ENCODE data around the gene SEC24D.

DNA sequence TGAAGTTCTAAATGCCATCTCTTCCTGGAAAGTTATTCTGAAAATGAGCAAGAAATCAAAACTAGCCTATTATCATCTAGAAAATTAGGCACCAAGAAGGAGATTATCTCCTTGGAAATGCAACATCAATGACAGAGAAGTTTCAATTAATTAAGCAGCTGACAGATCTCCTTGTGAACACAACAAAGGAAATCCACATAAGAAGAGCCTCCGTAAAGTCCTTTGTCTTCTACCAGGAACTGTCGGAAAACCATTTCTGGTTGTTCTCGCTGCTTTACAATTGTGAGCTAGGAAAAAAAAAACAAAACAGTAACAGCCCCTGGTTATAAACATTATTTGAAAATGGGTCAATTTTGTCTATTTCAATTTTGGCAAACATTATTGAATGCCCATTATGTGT lies 112.6 kb downstream of the SEC24D start:
- TF ChIP-seq POLR2A (IDR thresholded peaks at IDR 0.05; ENCODE audit: low read length) (no peak), GATA1 (IDR thresholded peaks at IDR 0.05; ENCODE audit: low read depth, low read length) (no peak)
